Measurements from ENCODE around the gene CFAP92. TPM values are rescaled to one million over a fixed set of nuclear protein-coding genes. Genes with fewer than 3 reads are reported as not detected.

CFAP92 gene
- total and polyA plus RNA-seq, 8 donors = 0.37 to 1.3 (median 0.46) TPM

GRCh38 chr3:128945878-128946175, 48.0 kb downstream of the CFAP92 start:
- intact Hi-C loops (cut with DNase I) = no loop called here
- Histone ChIP-seq H3K9me3 (no peaks in the 10 kb centered on the region), H3K27ac (no peak overlapping the region), H3K4me3 (no peak overlapping the region), H3K4me1 (no peaks in the 10 kb centered on the region), H3K36me3 (no peaks in the 10 kb centered on the region), H3K27me3 (no peaks in the 10 kb centered on the region)
- ATAC-seq (no peak), DNase-seq (no peak), FAIRE-seq (no peak)
- 70 to 79% methylated on average over 3 of the region's 3 CpGs for WGBS, 2 donors
- TF ChIP-seq CTCF (IDR thresholded peaks at IDR 0.05) = no peak

GRCh38 chr3:128945041-128945877, 48.6 kb downstream of the CFAP92 start:
- DNase-seq = no peak
- Histone ChIP-seq H3K27me3 (no peaks in the 10 kb centered on the region), H3K4me1 (no peaks in the 10 kb centered on the region), H3K36me3 (no peaks in the 10 kb centered on the region), H3K27ac (no peak overlapping the region), H3K9me3 (no peaks in the 10 kb centered on the region), H3K4me3 (no peak overlapping the region)
- intact Hi-C loops (cut with DNase I) = no loop called here
- FAIRE-seq = no peak
- no peak for ATAC-seq
- 86 to 89% methylated on average over 21 of the region's 21 CpGs for WGBS, 2 donors
- TF ChIP-seq CTCF (IDR thresholded peaks at IDR 0.05) = no peak

GRCh38 chr3:128942161-128942952, 51.5 kb downstream of the CFAP92 start:
- DNase-seq = no peak

GRCh38 chr3:128940252-128940651, 53.6 kb downstream of the CFAP92 start:
- no peak for FAIRE-seq
- DNase-seq = no peak
- 87 to 88% methylated on average over 1 of the region's 1 CpG for WGBS, 2 donors
- no peak for TF ChIP-seq CTCF (IDR thresholded peaks at IDR 0.05)
- H3K27ac ChIP-seq = no peak overlapping the region
- intact Hi-C loops (cut with DNase I) = no loop called here
- H3K36me3 ChIP-seq = no peaks in the 10 kb centered on the region
- ATAC-seq = no peak
- H3K4me1 ChIP-seq = no peaks in the 10 kb centered on the region
- no peak overlapping the region for H3K4me3 ChIP-seq
- H3K27me3 ChIP-seq = no peaks in the 10 kb centered on the region
- H3K9me3 ChIP-seq = no peaks in the 10 kb centered on the region

More at GRCh38 chr3:128942161-128942952, 51.5 kb downstream of the CFAP92 start:
- intact Hi-C loops (cut with DNase I) = no loop called here
- no peak overlapping the region for H3K4me3 ChIP-seq
- TF ChIP-seq CTCF (IDR thresholded peaks at IDR 0.05) = no peak
- FAIRE-seq (no peak), ATAC-seq (peak in 1 of 4 donors; percentile 51)
- H3K36me3 ChIP-seq = no peaks in the 10 kb centered on the region
- WGBS, 2 donors = 77 to 79% methylated on average over 14 to 15 of the region's 15 CpGs
- no peak overlapping the region for H3K27ac ChIP-seq
- H3K9me3 ChIP-seq = no peaks in the 10 kb centered on the region
- no peaks in the 10 kb centered on the region for H3K4me1 ChIP-seq
- H3K27me3 ChIP-seq = no peaks in the 10 kb centered on the region

- no peak overlapping the region for H3K4me3 ChIP-seq
- no peaks in the 10 kb centered on the region for H3K9me3 ChIP-seq
- intact Hi-C loops (cut with DNase I) = no loop called here
- ATAC-seq = no peak
- 42 to 57% methylated on average over 4 of the region's 4 CpGs for WGBS, 2 donors
- no peaks in the 10 kb centered on the region for H3K4me1 ChIP-seq
- TF ChIP-seq CTCF (IDR thresholded peaks at IDR 0.05) = no peak
- H3K36me3 ChIP-seq = no peaks in the 10 kb centered on the region
- H3K27ac ChIP-seq = no peak overlapping the region
- no peak for DNase-seq
- FAIRE-seq = no peak
- H3K27me3 ChIP-seq = no peaks in the 10 kb centered on the region
Measured at GRCh38 chr3:128936341-128936740, 57.5 kb downstream of the CFAP92 start.

All from pancreas (tissue), 10 donors.